Measurements from ENCODE around the gene FBF1.

The FBF1 gene

GRCh38 chr17:75983501-75984181 lies 42.8 kb upstream of the FBF1 start:
- Histone ChIP-seq H2BK15ac (ENCODE audit: low read depth, poor library complexity, severe bottlenecking) (no peak overlapping the region), H3K9ac (ENCODE audit: low read length) (peak overlapping the region; percentile 49)
- 47% methylated on average over 5 of the region's 6 CpGs for WGBS

GRCh38 chr17:75981019-75981615 lies 40.3 kb upstream of the FBF1 start:
- Histone ChIP-seq H2BK12ac (ENCODE audit: low read length in 2 of 2) (no peak overlapping the region), H2BK5ac (ENCODE audit: low read depth, low read length, poor library complexity, severe bottlenecking) (no peak overlapping the region), H2BK120ac (ENCODE audit: low read depth, low read length) (no peak overlapping the region), H3K4me3 (ENCODE audit: insufficient read depth in 1 of 2, low read depth in 1 of 2, low read length in 2 of 2) (peak overlapping the region in 1 of 2 experiments; percentile 33), H3K4ac (ENCODE audit: low read depth in 1 of 2, low read length in 2 of 2) (no peak overlapping the region), H4K8ac (ENCODE audit: low read length) (no peak overlapping the region), H3K4me2 (ENCODE audit: low read length, poor library complexity, severe bottlenecking) (no peak overlapping the region), H2BK15ac (ENCODE audit: low read depth, poor library complexity, severe bottlenecking) (no peak overlapping the region), H3K18ac (ENCODE audit: low read depth in 1 of 2, low read length in 2 of 2) (no peak overlapping the region), H3K9me3 (ENCODE audit: control insufficient read depth, low read length) (no peaks in the 10 kb centered on the region), H3K27me3 (ENCODE audit: control insufficient read depth in 1 of 2, insufficient read depth in 1 of 2, low read length in 2 of 2) (no peaks in the 10 kb centered on the region), H3K14ac (ENCODE audit: low read length in 2 of 2) (no peak overlapping the region), H3K23ac (ENCODE audit: low read length in 2 of 2) (no peak overlapping the region), H2AK5ac (ENCODE audit: low read length, severe bottlenecking) (no peak overlapping the region), H3K4me1 (ENCODE audit: control insufficient read depth, insufficient read depth, low read depth, low read length) (peaks cover 5% of the 10 kb centered on the region), H4K91ac (ENCODE audit: low read length) (no peak overlapping the region), H2AFZ (ENCODE audit: low read depth, low read length) (no peak overlapping the region), H3K36me3 (ENCODE audit: control insufficient read depth in 1 of 2, insufficient read depth in 2 of 2, low read depth in 1 of 2, low read length in 2 of 2) (peaks cover 3 to 4% of the 10 kb centered on the region in 2 experiments), H3K9ac (ENCODE audit: low read length) (peak overlapping the region; percentile 99), H3K27ac (ENCODE audit: low read length, poor library complexity, severe bottlenecking) (no peak overlapping the region), H3K79me1 (replicated peaks; ENCODE audit: low read length, poor library complexity, severe bottlenecking) (peaks cover 17% of the 10 kb centered on the region)
- 95% methylated on average over 7 of the region's 7 CpGs for WGBS
- DNase-seq: no peak

More at GRCh38 chr17:75983501-75984181, 42.8 kb upstream of the FBF1 start:
- no peak overlapping the region for H3K4me3 ChIP-seq (ENCODE audit: insufficient read depth in 1 of 2, low read depth in 1 of 2, low read length in 2 of 2)
- H2BK12ac ChIP-seq (ENCODE audit: low read length in 2 of 2): no peak overlapping the region
- H2AFZ ChIP-seq (ENCODE audit: low read depth, low read length): no peak overlapping the region
- H3K14ac ChIP-seq (ENCODE audit: low read length in 2 of 2): no peak overlapping the region
- H3K9me3 ChIP-seq (ENCODE audit: control insufficient read depth, low read length): no peaks in the 10 kb centered on the region
- H2BK120ac ChIP-seq (ENCODE audit: low read depth, low read length): no peak overlapping the region
- no peak overlapping the region for H2BK5ac ChIP-seq (ENCODE audit: low read depth, low read length, poor library complexity, severe bottlenecking)
- peak overlapping the region in 1 of 2 experiments; percentile 25 for H3K18ac ChIP-seq (ENCODE audit: low read depth in 1 of 2, low read length in 2 of 2)
- H4K8ac ChIP-seq (ENCODE audit: low read length): no peak overlapping the region
- H3K4me2 ChIP-seq (ENCODE audit: low read length, poor library complexity, severe bottlenecking): no peak overlapping the region
- no peak overlapping the region for H4K91ac ChIP-seq (ENCODE audit: low read length)
- H3K4ac ChIP-seq (ENCODE audit: low read depth in 1 of 2, low read length in 2 of 2): no peak overlapping the region
- peaks cover 0 to 2% of the 10 kb centered on the region in 2 experiments for H3K36me3 ChIP-seq (ENCODE audit: control insufficient read depth in 1 of 2, insufficient read depth in 2 of 2, low read depth in 1 of 2, low read length in 2 of 2)
- no peaks in the 10 kb centered on the region for H3K27me3 ChIP-seq (ENCODE audit: control insufficient read depth in 1 of 2, insufficient read depth in 1 of 2, low read length in 2 of 2)
- no peak overlapping the region for H3K27ac ChIP-seq (ENCODE audit: low read length, poor library complexity, severe bottlenecking)
- H3K4me1 ChIP-seq (ENCODE audit: control insufficient read depth, insufficient read depth, low read depth, low read length): peaks cover 4% of the 10 kb centered on the region
- peak overlapping the region; percentile 55 for H2AK5ac ChIP-seq (ENCODE audit: low read length, severe bottlenecking)
- H3K79me1 ChIP-seq (replicated peaks; ENCODE audit: low read length, poor library complexity, severe bottlenecking): peaks cover 16% of the 10 kb centered on the region
- no peak overlapping the region for H3K23ac ChIP-seq (ENCODE audit: low read length in 2 of 2)
- DNase-seq: no peak

DNA sequence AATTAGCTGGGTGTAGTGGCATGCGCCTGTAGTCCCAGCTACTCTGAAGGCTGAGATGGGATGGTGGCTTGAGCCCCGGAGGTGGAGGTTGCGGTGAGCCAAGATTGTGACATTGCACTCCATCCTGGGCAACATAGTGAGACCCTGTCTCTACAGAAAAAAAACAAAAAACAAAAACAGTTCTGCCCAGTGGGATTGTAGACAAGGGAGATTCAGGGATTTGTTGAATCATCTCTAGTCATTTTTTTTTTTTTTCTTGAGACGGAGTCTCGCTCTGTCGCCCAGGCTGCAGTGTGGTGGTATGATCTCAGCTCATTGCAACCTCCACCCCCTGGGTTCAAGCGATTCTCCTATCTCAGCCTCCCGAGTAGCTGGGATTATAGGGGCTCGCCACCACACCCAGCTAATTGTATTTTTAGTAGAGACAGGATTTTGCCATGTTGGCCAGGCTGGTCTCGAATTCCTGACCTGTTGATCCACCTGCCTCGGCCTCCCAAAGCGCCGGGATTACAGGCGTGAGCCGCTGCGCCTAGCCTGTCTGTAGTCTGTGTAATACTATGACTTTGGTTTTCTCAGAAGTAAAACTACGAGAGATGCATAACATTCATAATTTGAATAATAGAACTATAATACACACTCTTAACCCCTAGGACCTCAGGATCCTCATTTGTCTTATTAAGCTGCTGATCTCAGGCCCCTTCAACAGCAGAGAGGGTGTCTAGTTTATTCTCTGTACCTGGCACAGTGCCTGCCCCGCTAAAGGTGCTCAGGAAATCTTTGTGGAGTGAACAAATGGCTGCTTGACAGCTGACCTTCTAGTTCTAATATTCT lies 39.6 kb upstream of the FBF1 start:
- H3K4ac ChIP-seq (ENCODE audit: low read depth in 1 of 2, low read length in 2 of 2): peak overlapping the region in 1 of 2 experiments; percentile 34
- H4K8ac ChIP-seq (ENCODE audit: low read length): peak overlapping the region; percentile 98
- no peaks in the 10 kb centered on the region for H3K27me3 ChIP-seq (ENCODE audit: control insufficient read depth in 1 of 2, insufficient read depth in 1 of 2, low read length in 2 of 2)
- H3K4me2 ChIP-seq (ENCODE audit: low read length, poor library complexity, severe bottlenecking): peak overlapping the region; percentile 88
- no peaks in the 10 kb centered on the region for H3K9me3 ChIP-seq (ENCODE audit: control insufficient read depth, low read length)
- H3K79me1 ChIP-seq (replicated peaks; ENCODE audit: low read length, poor library complexity, severe bottlenecking): peaks cover 17% of the 10 kb centered on the region
- no peak overlapping the region for H2BK12ac ChIP-seq (ENCODE audit: low read length in 2 of 2)
- WGBS: 95% methylated on average over 12 of the region's 18 CpGs
- H4K91ac ChIP-seq (ENCODE audit: low read length): peak overlapping the region; percentile 70
- H3K36me3 ChIP-seq (ENCODE audit: control insufficient read depth in 1 of 2, insufficient read depth in 2 of 2, low read depth in 1 of 2, low read length in 2 of 2): peaks cover 3 to 4% of the 10 kb centered on the region in 2 experiments
- peaks cover 5% of the 10 kb centered on the region for H3K4me1 ChIP-seq (ENCODE audit: control insufficient read depth, insufficient read depth, low read depth, low read length)
- H3K4me3 ChIP-seq (ENCODE audit: insufficient read depth in 1 of 2, low read depth in 1 of 2, low read length in 2 of 2): peak overlapping the region; percentile 56 to 99
- peak overlapping the region; percentile 89 for H2BK5ac ChIP-seq (ENCODE audit: low read depth, low read length, poor library complexity, severe bottlenecking)
- H3K23ac ChIP-seq (ENCODE audit: low read length in 2 of 2): no peak overlapping the region
- peak overlapping the region; percentile 44 to 48 for H3K18ac ChIP-seq (ENCODE audit: low read depth in 1 of 2, low read length in 2 of 2)
- no peak overlapping the region for H2AFZ ChIP-seq (ENCODE audit: low read depth, low read length)
- peak overlapping the region; percentile 87 for H2AK5ac ChIP-seq (ENCODE audit: low read length, severe bottlenecking)
- no peak overlapping the region for H2BK120ac ChIP-seq (ENCODE audit: low read depth, low read length)
- DNase-seq: peak; percentile 22
- no peak overlapping the region for H2BK15ac ChIP-seq (ENCODE audit: low read depth, poor library complexity, severe bottlenecking)
- peak overlapping the region; percentile 93 for H3K27ac ChIP-seq (ENCODE audit: low read length, poor library complexity, severe bottlenecking)
- peak overlapping the region; percentile 99 for H3K9ac ChIP-seq (ENCODE audit: low read length)
- no peak overlapping the region for H3K14ac ChIP-seq (ENCODE audit: low read length in 2 of 2)

Measured in mesenchymal stem cell (in vitro differentiated cells and primary cell).